ENCODE measurements around the gene AHNAK2. TPM values are rescaled to one million over a fixed set of nuclear protein-coding genes. Genes with fewer than 3 reads are reported as not detected.

Gene AHNAK2
- total and polyA plus RNA-seq, 2 of the 13 experiments (the other 11 are each of a cell fraction or from before 2014, with no cell fraction given): 0.11 to 0.18 TPM

DNA sequence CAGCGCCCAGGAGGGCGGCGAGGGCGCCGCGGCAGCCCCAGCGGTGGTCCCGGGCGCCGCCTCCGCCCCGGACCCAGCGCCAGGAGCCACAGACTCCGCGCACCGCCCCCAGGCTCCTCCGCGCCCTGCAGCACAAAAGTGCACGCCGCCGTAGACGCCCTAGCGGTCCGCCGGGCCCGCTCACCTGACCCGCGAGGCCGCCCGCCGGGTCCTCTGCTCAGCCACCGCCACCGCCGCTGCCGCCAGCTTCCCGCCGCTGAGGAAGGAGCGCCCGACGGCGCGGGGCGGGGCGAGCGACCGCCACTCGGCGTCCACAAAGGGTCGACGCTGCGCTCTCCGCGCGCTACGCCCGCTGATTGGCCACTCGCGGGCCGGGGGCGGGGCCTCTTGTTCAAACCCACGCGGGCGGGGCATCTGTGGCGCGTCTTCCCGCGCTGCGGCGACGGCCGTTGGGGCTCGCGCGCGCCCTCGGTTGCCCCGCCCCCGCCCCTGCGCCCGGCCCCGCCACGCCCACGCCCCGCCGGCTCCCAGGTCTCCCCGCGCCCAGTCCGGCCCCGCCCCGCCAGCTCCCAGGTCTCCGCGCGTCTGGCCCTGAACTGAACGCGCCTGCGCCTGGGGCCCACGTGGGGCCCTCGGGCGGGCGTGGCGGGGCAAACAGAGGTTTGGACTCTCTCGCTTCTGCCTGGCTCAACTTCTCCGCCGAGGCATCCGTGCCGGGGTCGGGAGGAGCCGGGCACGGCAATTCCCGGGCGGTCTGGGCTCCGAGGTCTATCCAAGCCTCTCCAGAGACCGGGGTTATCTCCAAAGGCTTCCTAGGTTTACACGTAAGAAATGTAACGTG lies 42.9 kb upstream of the AHNAK2 start, which contains the start of gene CDCA4 (continued):
- TF ChIP-seq ZNF724P (CRISPR knock-in tag; IDR thresholded peaks at IDR 0.05; ENCODE audit: borderline replicate concordance) (peak; percentile 63; the same call in 1 of the 2 replicates), KAT8 (CRISPR knock-in tag; IDR thresholded peaks at IDR 0.05) (peak; percentile 57; the same call in 1 of the 2 replicates), ZFYVE20 (CRISPR knock-in tag; IDR thresholded peaks at IDR 0.05; ENCODE audit: borderline replicate concordance, low read depth) (no peak), ZNF274 (CRISPR knock-in tag; IDR thresholded peaks at IDR 0.05) (peak; percentile 39; the same call in 1 of the 2 replicates), SCMH1 (CRISPR knock-in tag; IDR thresholded peaks at IDR 0.05; ENCODE audit: borderline replicate concordance) (no peak), YEATS2 (CRISPR knock-in tag; IDR thresholded peaks at IDR 0.05; ENCODE audit: borderline replicate concordance) (peak; percentile 58; the same call in 1 of the 2 replicates), IRX3 (CRISPR knock-in tag; IDR thresholded peaks at IDR 0.05; ENCODE audit: borderline replicate concordance, low read depth) (0 out of 2 replicates have a peak, but pooled peaks have one; percentile 58), FOXC1 (CRISPR knock-in tag; IDR thresholded peaks at IDR 0.05; ENCODE audit: borderline replicate concordance) (0 out of 2 replicates have a peak, but pooled peaks have one; percentile 8), SATB2 (CRISPR knock-in tag; IDR thresholded peaks at IDR 0.05) (no peak), CBFB (CRISPR knock-in tag; IDR thresholded peaks at IDR 0.05) (0 out of 2 replicates have a peak, but pooled peaks have one; percentile 41), NKX3-1 (CRISPR knock-in tag; IDR thresholded peaks at IDR 0.05) (peak; percentile 58), ZC3H4 (CRISPR knock-in tag; IDR thresholded peaks at IDR 0.05; ENCODE audit: borderline replicate concordance) (no peak), SP1 (IDR thresholded peaks at IDR 0.05) (no peak), SP1 (CRISPR knock-in tag; IDR thresholded peaks at IDR 0.05) (peak; percentile 87), TP53 (CRISPR knock-in tag; conservative IDR thresholded peaks at IDR 0.05) (0 out of 2 replicates have a peak, but pooled peaks have one; percentile 52)
- TF ChIP-seq, protein P1, sequence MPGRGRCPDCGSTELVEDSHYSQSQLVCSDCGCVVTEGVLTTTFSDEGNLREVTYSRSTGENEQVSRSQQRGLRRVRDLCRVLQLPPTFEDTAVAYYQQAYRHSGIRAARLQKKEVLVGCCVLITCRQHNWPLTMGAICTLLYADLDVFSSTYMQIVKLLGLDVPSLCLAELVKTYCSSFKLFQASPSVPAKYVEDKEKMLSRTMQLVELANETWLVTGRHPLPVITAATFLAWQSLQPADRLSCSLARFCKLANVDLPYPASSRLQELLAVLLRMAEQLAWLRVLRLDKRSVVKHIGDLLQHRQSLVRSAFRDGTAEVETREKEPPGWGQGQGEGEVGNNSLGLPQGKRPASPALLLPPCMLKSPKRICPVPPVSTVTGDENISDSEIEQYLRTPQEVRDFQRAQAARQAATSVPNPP (CRISPR knock-in tag; IDR thresholded peaks at IDR 0.05): 0 out of 2 replicates have a peak, but pooled peaks have one; percentile 74
- TF ChIP-seq, protein P2, sequence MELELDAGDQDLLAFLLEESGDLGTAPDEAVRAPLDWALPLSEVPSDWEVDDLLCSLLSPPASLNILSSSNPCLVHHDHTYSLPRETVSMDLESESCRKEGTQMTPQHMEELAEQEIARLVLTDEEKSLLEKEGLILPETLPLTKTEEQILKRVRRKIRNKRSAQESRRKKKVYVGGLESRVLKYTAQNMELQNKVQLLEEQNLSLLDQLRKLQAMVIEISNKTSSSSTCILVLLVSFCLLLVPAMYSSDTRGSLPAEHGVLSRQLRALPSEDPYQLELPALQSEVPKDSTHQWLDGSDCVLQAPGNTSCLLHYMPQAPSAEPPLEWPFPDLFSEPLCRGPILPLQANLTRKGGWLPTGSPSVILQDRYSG (CRISPR knock-in tag; IDR thresholded peaks at IDR 0.05): no peak
